ACHN (cell line): ENCODE measurements around the gene ABCC6.
"Not testable (repeated sequence)": the region's sequence is repeated elsewhere in the genome, so short reads cannot be mapped to it uniquely, and the experiment has no call there.

Experiments
- DNase-seq: peaks from one replicate; pipeline ENCODE4 v3.0.0-alpha.2; 2015
- in situ Hi-C: cut with HindIII; loops from 2 replicates; pipeline ENCODE4 v1.10.0; 2017; ENCODE audit warnings: low sequenced_read_pairs, low pct_ligation_motif_present, low pct_unique_long_range_greater_than_20kb

Gene ABCC6

DNA sequence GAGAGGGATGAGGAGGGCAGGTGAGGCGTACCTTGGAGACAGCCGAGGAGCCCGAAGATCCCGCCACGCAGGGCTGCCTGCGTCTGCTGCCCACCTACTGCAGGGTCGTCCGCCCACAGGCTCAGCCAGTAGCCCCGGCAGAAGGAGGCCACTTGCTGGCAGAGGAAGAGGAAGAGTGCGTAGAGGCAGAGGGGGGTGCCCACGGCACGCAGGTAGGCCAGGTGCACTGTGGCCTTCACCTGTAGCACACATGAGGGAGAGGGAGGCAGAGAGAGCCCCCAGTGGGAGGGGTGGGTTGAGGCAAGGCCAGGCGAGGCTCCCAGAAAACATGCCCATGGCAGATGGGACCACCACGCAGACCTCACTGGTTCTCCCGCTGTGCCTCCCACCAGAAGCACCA is 53.7 kb downstream of the ABCC6 start:
- no peak for DNase-seq
- in situ Hi-C loops = no loop called here

GRCh38 chr16:16168431-16168830 is 54.9 kb downstream of the ABCC6 start:
- in situ Hi-C loops = no loop called here

GRCh38 chr16:16167927-16168326 is 55.4 kb downstream of the ABCC6 start:
- in situ Hi-C loops = no loop called here
- no peak for DNase-seq

More at GRCh38 chr16:16168431-16168830, 54.9 kb downstream of the ABCC6 start:
- DNase-seq = no peak

DNA sequence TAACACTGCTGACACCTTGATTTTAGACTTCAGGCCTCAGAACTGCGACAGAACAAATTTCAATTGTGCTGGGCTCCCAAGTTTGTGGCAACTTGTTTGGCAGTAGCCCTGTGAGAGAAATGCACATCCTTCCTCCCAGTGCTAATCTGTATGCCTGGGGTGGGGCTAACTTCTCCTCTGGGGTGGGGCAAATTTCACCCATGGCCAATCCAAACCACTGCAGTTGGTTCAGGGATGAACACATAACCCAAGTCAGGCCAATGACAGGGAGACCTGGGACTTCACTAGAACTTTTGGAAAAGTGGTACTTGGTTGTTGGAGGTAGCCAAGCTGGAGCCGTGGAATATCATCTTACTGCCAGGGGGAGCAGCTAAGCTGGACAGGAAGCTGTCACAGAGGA is 56.3 kb downstream of the ABCC6 start:
- in situ Hi-C loops = no loop called here
- no peak for DNase-seq

DNA sequence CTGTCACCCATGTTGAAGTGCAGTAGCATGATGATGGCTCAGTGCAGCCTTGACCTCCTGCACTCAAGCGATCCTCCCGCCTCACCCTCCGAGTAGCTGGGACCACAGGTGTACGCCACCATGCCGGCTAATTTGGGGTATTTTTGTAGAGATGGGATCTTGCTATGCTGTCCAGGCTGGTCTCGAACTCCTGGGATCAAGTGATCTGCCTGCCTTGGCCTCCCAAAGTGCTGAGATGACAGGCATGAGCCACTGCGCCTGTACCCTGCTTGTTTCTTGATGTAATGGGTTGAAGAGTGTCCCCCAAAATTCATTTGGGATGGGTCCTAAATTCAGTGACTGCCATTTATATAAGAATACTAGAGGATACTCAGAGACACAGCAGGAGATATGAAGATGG is 57.2 kb downstream of the ABCC6 start:
- no peak for DNase-seq
- in situ Hi-C loops = no loop called here

DNA sequence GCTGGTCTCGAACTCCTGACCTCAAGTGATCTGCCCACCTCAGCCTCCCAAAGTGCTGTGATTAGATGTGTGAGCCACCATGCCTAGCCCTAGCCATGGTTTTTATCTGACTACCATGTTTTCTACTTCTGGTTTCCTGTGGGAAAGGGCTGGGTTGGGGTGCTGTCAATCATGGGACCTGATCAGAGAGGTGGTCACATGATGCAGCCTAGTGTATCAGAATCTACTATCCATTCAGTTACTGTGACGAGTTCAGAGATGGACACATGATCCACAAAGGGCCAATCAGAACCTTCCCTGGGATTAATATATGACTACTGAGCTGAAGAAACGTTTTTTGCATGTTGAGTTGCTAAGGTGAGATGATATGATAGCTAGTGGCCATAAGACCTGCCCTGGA is 59.1 kb downstream of the ABCC6 start:
- DNase-seq = no peak
- in situ Hi-C loops = no loop called here

- in situ Hi-C loops = no loop called here
- DNase-seq = no peak
Measured at GRCh38 chr16:16163571-16163970, 59.7 kb downstream of the ABCC6 start.

GRCh38 chr16:16163109-16163508 is 60.2 kb downstream of the ABCC6 start:
- DNase-seq = no peak
- in situ Hi-C loops = no loop called here

DNA sequence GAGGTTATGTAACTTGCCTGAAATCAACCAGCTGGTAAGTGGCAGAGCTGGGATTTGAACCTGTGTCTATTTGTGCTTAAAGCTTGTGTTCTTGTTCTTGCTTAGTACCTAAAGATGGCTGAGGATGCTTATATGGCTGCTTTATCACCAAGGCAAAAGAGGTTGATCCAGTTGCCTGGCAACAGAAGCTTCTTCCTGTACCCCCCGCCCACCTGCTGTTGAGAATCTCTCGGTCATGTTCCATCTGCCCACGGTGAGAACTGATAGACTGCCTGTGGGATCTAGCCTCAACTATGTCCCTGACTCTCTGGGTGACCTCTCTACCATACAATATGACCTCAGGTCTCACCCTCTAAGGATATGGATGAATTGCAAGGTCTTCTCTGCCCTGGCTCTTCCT is 60.7 kb downstream of the ABCC6 start:
- DNase-seq = no peak
- in situ Hi-C loops = no loop called here

DNA sequence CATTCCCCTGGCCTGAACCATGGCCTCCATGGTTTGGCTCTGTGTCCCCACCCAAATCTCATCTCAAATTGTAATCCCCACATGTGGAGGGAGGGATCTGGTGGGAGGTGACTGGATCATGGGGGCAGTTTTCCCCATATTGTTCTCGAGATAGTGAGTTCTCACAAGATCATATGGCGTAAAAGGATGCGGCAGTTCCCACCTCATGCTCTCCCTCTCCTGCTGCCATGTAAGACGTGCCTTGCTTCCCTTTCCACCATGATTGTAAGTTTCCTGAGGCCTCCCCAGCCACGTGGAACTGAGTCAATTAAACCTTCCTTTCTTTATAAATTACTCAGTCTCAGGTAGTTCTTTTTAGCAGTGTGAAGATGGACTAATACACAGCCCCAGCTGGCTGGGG is 61.5 kb downstream of the ABCC6 start:
- DNase-seq, in situ Hi-C loops: not testable (repeated sequence)

- DNase-seq = no peak
- in situ Hi-C loops = no loop called here
Measured at GRCh38 chr16:16161319-16161718, 62.0 kb downstream of the ABCC6 start.

GRCh38 chr16:16159662-16160061 is 63.6 kb downstream of the ABCC6 start:
- no peak for DNase-seq
- in situ Hi-C loops = no loop called here

- in situ Hi-C loops = no loop called here
- DNase-seq = no peak
Measured at GRCh38 chr16:16158741-16159374, 64.4 kb downstream of the ABCC6 start.

DNA sequence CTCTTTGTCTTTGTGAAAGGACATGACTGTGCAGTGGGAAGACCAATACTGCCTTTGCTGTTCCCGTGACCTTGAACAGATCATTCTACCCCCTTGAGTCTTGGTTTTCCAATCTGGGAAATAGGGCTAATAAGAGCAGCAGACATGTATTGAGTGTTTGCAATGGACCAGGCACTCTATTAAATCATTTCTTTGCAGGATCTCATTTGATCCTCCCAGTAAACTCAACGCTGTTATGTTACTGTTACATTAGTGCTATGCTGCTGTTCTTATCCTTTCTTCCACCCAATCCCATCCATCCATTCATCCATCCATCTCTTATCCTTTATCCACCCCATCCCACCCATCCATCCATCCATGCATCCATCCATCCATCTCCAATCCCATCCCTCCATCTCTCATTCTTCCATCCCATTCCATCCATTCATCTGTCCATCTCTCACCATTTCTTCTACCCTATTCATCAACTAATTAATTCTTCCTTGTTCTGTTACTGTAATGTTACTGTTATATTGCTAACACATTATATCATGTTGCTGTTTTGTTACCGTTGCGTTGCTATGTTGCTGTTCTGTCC is 65.1 kb downstream of the ABCC6 start:
- in situ Hi-C loops = no loop called here
- DNase-seq = no peak

DNA sequence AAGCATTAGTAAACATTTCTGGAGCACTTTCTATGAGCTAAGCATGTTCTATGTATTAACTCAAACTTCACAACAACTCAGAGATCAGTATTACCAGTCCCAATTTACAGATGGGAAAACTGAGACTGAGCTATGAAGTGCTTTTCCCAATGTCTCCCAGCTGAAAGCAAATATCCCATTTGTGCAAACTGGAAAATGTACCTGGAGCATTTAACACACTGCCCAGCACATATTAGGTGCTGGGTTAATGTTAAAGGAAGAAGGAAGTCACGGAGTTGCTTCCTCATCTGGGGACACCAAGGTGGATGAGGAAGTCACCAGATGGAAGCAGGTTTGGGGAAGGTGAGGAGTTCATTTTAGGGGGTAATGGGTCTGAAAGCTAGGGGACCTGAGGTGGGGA is 66.1 kb downstream of the ABCC6 start:
- no peak for DNase-seq
- in situ Hi-C loops = no loop called here

DNA sequence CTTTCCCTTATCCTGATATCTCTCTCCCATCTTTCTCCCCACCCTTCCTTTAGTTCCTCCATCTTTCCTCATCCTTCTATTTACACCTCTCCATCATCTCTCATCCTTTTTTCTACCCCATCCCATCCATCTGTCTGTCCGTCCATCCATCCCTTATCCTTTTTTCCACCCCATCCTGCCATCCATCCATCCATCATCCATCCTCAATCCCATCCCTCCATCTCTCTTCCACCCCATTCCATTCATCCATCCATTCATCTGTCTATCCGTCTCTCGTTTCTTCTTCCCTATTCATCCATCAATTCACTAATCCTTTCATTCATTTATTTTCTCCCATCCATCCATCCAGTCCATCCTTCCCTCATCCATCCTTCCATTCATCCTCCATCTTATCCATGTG is 68.1 kb downstream of the ABCC6 start:
- no peak for DNase-seq
- in situ Hi-C loops = no loop called here

DNA sequence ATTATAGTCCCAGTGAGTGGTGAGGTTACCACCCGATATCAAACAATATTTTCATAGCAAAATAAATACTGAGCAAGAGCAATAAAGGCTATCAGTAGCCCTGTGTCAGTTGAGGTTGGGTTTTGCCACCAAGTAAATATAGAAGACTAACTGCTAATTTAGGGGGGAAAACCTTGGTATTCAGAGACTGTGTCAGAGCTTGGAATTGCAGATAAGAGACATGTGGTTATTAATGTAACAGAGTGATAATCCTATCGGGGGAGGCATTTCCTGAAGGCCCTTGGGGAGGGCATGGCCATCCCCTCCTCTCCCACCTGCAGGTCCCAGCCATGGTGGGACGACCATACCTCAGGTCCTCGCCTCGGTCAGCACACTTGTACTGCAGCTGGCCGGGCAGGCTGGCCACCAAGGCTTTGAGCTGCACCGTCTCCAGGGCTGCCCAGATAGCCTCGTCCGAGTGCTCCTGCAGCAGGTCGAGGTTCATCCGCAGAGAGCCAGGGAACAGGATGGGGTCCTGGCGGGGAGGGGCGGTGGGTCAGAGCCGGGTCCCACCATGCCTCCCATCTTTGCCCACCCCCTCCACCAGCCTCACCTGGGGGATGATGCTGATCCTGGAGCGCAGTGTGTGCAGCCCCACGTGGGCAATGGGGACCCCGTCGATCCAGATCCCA is 68.9 kb downstream of the ABCC6 start:
- no peak for DNase-seq

DNA sequence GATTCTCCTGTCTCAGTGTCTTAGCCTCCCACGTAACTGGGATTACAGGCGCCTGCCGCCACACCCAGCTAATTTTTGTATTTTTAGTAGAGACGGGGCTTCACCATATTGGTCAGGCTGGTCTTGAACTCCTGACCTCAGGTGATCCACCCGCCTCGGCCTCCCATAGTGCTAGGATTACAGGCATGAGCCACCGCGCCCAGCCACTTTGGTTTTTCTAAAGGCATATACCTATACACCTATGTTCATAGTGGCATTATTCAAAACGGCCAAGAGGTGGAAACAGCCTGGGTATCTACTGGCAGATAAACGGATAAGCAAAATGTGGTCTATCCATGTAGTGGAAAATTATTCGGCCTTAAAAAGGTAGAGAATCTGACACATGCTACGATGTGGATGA is 70.3 kb downstream of the ABCC6 start:
- DNase-seq, in situ Hi-C loops: not testable (repeated sequence)

More for the DNA sequence above, 68.9 kb downstream of the ABCC6 start:
- in situ Hi-C loops = no loop called here

DNA sequence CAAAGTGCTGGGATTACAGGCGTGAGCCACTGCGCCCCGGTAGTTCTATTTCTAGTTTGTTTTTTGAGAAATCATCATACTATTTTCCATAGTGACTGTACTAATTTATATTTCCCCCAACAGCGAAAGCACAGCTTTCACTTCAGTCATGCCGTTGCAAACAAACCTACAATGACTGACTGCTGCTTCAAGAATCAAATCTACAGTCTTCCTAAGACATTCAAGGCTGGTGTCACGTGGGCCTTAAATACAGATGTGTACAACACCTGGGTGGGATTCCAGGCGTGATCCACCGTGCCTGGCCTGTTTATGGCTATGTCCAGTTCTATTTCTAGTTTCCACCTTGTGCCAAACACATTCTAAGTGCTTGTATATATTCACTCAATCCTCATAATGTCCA is 72.0 kb downstream of the ABCC6 start:
- no peak for DNase-seq
- in situ Hi-C loops = no loop called here

GRCh38 chr16:16150878-16151152 is 72.5 kb downstream of the ABCC6 start:
- in situ Hi-C loops = no loop called here
- DNase-seq = no peak
